GM12872 (cell line): ENCODE results near the gene SPATA13.

ENCODE experiments used
- TF ChIP-seq, protein P1 (sequence below): IDR thresholded peaks from 3 replicates; pipeline ENCODE4 v1.5.1; 2011; ENCODE audit warnings: low read depth, mild to moderate bottlenecking, low read length, moderate library complexity; ENCODE audit not compliant: insufficient read depth

The SPATA13 gene

DNA sequence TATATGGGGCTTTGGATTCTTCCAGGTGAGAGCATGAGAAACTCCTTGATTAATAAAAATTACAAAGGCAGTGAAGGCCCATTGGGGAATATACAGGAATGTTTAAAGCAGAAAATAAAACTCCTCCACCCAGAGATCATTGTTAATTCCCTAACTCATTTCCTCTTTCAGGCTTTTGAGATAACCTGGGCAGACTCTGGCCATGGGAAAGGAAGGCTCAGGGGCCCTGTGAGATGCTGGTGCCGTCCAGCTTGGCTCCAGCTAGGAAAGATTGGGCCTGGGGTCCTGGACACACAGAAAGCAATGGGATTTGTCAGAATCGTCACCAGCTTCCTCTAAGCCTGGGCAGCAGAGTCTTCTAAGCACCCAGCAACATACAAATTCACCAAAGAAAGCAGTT, 36.8 kb upstream of the SPATA13 start:
- TF ChIP-seq, protein P1, sequence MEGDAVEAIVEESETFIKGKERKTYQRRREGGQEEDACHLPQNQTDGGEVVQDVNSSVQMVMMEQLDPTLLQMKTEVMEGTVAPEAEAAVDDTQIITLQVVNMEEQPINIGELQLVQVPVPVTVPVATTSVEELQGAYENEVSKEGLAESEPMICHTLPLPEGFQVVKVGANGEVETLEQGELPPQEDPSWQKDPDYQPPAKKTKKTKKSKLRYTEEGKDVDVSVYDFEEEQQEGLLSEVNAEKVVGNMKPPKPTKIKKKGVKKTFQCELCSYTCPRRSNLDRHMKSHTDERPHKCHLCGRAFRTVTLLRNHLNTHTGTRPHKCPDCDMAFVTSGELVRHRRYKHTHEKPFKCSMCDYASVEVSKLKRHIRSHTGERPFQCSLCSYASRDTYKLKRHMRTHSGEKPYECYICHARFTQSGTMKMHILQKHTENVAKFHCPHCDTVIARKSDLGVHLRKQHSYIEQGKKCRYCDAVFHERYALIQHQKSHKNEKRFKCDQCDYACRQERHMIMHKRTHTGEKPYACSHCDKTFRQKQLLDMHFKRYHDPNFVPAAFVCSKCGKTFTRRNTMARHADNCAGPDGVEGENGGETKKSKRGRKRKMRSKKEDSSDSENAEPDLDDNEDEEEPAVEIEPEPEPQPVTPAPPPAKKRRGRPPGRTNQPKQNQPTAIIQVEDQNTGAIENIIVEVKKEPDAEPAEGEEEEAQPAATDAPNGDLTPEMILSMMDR: no peak

DNA sequence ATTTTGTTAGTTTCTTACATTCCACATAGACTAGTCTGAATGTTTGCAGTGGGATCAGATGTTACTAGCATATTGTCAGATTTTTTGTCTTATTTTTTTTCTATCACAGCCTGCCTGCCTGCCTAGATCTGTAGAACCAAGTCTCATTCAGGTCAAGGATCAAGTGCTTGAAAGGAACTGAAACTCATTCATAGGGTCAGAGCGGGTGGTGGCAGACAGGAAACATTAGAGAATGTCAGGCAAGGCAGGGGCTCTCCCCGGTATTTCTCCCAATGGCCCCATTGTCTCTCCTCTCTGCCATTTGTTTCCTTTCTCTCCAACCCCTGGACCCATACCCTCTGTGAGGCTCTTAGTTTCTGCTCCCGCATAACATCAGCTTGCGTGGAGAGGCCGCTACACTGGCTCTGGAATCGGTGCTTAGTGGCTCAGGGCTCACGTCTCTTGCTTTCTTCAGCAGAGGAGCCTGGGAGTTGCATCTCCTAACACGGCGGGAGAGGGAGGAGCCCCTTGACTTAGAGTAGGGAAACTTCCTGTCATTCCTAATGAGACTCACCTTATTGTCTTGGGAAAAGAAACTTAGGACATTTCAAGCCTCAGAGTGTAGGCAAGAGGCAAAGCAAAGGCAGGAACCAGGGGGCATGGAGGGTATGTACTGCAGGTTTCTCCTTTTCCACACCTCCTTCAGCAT, 35.6 kb upstream of the SPATA13 start:
- TF ChIP-seq, protein P1: no peak

DNA sequence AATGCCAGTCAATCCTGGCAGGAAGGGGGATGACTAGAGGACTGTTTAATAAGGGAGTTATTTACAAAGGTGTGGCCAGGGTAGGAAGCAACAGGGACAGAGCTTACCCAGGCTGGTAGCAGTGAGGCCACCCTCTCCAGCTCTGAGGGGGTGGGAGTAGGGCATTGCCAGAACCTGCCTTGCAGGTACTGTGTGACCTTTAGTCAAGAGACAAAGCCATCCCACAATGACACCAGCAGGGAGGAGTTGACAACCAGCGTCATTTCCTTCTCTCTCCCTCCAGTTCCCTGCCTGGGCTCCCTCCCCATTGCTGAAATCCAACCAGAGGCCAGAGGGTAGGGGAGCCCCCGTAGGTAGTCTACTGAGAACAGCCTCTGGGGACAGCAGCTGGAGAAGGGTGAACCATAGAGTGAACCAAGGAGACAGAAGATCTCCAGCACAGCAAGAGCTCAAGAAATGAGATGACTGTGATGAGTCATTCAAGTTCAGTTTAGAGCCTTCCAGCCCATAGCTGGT, 33.3 kb upstream of the SPATA13 start:
- TF ChIP-seq, protein P1: no peak

GRCh38 chr13:24128112-24128511, 32.4 kb upstream of the SPATA13 start:
- TF ChIP-seq, protein P1: no peak

- TF ChIP-seq, protein P1: no peak
Observed at GRCh38 chr13:24128962-24129361, 31.6 kb upstream of the SPATA13 start.

GRCh38 chr13:24129914-24130774, 30.4 kb upstream of the SPATA13 start:
- TF ChIP-seq, protein P1: no peak

DNA sequence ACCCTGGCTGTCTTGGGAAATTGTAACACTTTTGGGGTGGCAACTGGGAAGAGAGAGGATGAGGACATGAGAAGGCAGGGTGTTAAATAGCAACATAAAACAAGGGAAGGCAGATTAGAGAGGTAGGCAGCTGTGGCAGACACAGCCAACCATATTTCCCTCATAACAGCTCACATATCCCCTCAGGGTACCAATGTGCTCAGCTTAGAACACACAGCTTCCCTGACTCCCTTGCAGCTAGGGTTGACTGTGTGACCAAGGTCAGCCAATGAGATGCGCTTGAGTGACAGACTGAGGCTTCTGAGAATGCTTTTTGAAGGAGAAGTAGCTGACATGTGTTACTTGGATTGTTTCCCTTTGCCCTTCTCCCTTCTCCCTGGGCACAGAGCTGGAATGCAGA, 28.8 kb upstream of the SPATA13 start:
- TF ChIP-seq, protein P1: no peak
